ENCODE measurements around the gene ARVCF.

DNA sequence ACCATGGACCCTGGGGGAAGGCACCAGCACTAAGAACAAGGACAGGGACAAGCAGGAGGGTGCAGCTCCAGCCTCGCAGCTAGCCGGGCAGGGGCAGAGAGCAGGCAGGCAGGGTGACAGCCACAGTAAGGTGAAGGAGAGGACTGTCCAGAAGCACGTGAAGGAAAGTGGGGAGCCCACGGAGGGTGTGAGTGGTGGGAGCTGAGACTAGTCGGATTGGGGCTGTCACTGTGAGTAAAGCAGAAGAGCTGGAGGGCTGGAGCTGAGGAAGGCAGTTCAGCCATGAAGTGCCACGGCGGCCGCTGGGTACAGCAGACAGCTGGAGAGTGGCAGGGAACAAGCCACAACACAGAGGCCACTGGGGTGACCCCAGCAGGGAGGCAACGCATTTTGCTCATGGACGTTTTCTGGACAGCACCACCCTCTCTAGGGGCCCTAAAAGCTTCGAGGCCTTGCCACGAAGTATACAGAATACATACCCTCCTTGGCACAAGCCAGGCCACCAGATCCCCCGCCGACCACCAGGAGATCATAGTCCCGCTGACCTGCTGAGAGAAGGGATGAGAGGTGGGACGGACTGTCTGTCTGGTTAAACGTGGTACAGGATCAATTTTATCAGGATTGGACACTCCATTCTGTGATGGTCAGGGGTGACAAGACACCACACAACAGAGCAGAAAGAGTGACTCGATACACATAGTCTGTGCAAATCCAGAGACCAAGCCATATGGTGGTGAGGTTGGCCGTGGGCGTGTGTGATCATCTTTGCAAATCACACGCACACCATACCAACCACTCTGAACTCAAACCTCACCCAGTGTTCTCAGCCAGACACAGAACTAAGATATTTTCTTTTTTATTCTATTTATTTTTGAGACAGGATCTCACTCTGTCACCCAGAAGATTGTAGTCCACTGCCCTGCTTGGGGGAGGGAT lies 85.8 kb downstream of the ARVCF start:
- TF ChIP-seq, protein P1, sequence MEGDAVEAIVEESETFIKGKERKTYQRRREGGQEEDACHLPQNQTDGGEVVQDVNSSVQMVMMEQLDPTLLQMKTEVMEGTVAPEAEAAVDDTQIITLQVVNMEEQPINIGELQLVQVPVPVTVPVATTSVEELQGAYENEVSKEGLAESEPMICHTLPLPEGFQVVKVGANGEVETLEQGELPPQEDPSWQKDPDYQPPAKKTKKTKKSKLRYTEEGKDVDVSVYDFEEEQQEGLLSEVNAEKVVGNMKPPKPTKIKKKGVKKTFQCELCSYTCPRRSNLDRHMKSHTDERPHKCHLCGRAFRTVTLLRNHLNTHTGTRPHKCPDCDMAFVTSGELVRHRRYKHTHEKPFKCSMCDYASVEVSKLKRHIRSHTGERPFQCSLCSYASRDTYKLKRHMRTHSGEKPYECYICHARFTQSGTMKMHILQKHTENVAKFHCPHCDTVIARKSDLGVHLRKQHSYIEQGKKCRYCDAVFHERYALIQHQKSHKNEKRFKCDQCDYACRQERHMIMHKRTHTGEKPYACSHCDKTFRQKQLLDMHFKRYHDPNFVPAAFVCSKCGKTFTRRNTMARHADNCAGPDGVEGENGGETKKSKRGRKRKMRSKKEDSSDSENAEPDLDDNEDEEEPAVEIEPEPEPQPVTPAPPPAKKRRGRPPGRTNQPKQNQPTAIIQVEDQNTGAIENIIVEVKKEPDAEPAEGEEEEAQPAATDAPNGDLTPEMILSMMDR (conservative IDR thresholded peaks at IDR 0.05) = no peak
- TF ChIP-seq EZH2 (IDR thresholded peaks at IDR 0.05; ENCODE audit: low read depth) = no peak
